Brain pericyte (primary cell): ENCODE data around the gene LENG8.

ENCODE experiments used
- DNase-seq: peaks from one replicate; pipeline ENCODE4 v3.0.0-alpha.2; 2012; ENCODE audit warnings: low read depth, low spot score

The LENG8 gene

DNA sequence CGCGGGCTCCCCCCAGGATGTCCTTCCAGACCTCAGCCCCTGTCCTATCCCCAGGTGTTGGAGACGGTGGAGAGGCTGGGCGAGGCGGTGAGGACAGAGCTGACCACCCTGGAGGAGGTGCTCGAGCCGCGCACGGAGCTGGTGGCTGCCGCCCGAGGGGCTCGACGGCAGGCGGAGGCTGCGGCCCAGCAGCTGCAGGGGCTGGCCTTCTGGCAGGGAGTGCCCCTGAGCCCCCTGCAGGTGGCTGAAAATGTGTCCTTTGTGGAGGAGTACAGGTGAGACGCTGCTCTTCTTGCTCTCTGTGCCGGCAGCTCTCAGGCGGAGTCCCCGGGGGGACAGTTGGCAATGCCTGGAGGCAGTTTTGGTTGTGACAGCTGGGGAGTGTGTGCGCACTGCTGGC lies 26.9 kb upstream of the LENG8 start:
- no peak for DNase-seq

DNA sequence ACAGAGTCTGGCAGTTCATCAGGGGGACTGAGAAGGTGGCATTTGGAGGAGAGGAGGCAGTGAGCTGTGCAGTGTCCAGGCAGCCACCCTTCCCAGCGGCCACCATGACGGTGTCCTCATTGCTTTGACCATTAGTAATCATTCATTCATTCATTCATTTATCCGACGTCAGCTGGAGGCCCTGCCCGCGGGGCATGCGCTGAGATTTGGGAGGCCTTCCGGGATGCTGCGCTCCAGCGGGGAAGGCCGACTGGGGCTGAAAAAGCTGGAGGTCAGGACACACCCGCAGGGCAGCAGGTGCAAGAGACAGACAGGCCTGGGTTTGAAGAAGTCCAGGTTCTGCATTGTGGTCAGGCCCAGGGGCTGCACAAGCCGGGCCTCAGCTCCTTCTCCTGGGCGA lies 24.8 kb upstream of the LENG8 start:
- DNase-seq, result no peak

- DNase-seq, result no peak
Observed at GRCh38 chr19:54424660-54425381, 24.2 kb upstream of the LENG8 start.

- no peak for DNase-seq
Observed at GRCh38 chr19:54425382-54425723, 23.6 kb upstream of the LENG8 start.

DNA sequence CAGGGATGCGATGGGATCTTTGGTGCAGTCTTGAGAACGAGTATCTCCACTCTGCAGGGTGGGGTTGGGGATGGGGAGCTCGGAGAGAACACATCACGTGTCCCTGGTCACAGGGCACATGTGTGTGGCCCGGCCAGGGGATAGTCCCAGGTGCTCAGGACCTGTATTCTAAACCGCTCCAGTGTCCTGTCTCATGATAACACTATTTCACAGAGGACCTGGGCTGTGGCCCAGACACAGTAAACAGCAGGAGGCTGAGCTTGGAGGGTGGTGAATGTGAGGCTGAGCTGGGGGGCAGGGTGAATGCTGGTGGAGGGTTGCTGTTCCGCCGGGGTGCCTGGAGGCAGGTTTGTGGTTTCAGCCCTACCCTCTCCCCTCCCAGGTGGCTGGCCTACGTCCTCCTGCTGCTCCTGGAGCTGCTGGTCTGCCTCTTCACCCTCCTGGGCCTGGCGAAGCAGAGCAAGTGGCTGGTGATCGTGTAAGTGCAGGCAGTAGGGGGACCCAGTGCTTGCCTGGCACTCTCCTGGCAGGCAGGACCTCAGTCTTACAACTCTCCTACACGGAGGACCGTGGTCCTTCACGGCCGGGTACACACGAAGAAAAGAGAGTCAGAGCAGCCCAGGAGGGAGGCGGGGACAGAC lies 22.6 kb upstream of the LENG8 start:
- DNase-seq, result no peak

- no peak for DNase-seq
Observed at GRCh38 chr19:54427586-54427985, 21.4 kb upstream of the LENG8 start.

DNA sequence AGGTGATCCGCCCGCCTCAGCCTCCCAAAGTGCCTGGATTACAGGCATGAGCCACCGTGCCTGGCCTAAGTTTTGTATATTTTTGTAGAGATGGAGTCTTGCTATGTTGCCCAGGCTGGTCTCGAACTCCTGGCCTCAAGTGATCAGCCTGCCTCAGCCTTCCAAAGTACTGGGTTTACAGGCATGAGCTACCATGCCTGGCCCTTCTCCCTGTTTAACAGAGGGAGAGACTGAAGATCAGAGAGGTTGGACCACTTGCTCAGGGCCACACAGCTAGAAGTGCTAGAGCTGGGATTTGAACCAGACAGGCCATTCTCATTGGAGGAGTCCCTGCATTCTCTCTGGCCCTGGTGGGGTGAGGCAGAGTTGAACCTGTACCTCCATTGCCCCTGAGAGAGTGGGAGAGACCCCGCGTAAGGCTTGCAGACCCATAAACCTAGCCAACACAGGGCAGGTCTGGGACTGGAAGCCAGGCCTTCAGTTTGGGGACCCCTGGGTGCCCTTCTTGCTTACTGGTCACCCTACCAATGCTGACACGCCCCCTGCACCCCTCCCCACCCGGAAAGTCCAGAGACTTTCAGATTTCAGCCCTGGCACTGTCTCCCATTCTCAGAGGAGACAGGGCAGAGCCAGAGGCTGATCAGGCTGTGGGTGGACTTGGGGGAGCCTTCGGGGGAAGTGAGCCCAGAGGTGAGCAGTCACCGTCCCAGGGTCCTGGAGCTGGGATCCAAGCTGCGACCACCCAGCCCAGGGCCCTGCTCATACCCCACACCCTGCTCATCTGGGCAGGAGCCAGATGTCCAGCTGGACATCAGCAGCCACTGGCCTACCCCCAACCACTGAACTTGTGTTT lies 20.4 kb upstream of the LENG8 start:
- DNase-seq, result no peak

DNA sequence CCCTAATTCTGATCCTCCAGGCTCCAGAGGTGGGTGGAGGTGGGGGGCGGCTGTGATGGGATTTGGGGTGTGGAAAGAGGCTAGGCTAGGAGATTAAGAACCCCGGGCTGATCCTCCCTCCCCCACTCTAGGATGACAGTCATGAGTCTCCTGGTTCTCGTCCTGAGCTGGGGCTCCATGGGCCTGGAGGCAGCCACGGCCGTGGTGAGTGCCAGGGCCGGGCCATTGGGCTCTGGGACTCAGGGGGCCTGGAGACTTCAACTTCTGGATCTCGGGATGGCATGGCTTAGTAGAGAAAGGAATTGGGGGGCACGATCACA lies 19.9 kb upstream of the LENG8 start:
- DNase-seq, result no peak

GRCh38 chr19:54429545-54430227 lies 19.3 kb upstream of the LENG8 start:
- no peak for DNase-seq

GRCh38 chr19:54430306-54431254 lies 18.4 kb upstream of the LENG8 start:
- no peak for DNase-seq

DNA sequence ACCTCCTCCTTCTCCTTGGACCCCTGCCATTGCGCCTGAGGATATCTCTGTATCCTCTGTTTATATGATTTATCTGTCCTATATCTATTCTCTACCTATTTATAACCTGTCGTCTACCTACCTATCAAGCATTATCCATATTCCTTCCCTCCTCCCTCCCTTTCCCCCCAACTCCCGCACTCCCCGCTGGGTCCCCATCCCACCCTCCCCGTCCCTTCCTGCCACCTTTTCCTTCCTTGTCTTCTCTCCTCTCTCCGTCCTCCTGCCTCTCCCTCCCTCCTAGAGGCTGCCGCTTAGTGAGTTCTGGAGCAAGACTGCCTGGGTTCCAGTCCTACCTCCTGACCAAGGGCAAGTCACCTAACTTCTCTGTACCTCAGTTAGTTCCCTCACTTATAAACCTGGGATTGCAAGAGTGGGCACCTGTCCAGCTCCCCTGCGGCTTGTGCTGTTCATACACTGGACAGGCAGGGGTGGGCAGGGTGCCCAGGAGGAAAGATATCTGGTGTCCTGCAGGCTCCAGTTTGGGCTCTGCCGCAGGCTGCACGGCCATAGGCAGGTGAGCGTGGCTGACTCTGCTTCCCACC lies 17.7 kb upstream of the LENG8 start:
- DNase-seq, result no peak

DNA sequence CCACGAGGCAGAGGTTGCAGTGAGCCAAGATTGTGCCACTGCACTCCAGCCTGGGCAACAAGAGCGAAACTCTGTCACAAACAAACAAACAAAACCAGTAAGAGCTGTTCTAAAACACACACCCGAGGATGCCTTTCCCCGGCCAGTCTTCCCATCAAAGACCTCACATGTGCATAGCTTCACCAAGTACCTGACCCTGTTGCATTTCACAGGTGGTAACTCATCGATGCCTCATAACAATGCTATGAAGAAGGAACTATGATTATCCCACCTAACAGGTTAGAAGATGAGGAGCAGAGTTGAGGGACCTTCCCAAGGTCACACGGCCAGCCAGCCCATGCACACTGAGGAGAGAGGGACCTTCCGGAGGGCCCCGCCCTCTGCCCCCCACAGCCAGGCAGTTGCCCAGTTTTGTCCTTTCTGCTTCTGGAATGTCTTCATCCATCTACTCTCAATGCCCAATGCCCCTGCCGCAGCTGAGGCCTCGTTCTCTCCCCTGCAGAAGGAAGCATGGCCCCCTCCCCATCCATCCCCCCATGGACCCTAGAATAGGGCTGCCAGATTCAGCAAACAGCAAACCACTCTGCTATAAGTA lies 16.8 kb upstream of the LENG8 start:
- DNase-seq, result no peak

DNA sequence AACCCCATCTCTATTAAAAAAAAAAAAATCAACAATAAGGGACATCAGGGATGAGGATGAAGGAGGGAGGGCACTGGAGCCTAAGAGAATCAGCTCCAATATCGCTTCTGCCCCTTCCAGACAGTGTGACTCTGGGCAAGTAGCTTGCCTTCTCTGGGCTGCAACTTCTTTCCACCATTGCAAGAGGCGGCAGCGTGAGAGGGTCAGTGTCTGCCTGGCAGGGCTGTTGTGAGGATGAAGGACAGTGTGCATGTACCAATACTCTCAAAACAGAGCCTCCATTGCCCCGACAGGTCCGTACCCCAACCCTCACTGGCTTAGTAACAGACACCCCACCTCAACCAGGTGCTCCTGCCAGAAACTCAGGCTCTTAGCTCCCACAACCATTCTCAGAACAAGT lies 15.3 kb upstream of the LENG8 start:
- no peak for DNase-seq

- DNase-seq, result no peak
Observed at GRCh38 chr19:54434112-54434872, 14.7 kb upstream of the LENG8 start.

- no peak for DNase-seq
Observed at GRCh38 chr19:54434873-54435214, 14.2 kb upstream of the LENG8 start.

- no peak for DNase-seq
Observed at GRCh38 chr19:54435551-54436016, 13.4 kb upstream of the LENG8 start.

DNA sequence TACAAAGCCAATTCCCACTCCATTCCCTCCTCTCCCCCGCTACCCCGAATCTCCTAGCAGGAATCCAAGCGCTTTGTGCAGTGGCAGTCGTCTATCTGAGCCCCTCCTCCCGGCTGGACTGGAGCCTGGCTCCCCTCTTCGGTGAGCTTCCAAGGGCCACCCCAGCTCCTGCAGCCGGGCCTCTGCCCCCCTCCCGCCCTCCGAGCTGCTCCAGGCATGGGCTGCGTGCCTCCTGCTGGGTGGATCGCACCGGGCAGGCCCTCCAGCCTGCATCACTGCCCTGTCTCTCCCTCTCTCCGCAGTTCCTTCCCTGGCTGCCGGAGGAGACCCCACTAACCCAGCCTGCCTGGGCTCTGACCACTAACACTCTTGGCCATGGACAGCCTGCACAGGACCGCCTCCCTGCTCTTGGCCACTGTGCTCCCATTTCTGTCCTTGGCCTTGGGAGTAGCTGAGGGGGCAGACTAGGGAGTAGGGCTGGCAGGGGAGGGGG lies 12.9 kb upstream of the LENG8 start:
- DNase-seq, result no peak

DNA sequence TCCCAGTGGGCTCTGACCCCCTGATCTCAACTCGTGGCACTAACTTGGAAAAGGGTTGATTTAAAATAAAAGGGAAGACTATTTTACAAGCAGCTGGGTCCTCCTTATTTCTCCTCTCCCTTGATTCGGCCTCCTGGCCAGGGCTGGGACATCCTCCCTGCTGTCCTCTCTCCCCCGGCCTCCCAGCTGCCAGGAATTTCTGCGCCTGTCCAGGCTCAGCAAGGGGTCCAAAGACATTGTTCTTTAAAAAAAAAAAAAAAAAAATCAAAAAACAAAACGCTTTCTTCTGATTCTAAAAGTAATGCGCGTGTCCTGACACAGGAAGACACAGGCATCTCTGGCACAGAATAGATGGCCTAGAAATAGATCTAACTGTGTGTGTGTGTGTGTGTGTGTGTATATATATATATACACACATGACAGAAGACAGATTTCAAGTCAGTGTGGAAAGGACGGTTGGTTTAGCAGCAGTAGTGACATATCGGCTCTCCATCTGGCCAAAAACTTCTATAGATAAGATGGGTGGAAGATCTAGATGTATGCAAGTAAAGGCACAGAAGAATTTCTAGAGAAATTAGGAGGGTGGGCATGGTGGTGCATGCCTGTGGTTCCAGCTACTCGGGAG lies 12.3 kb upstream of the LENG8 start:
- no peak for DNase-seq
